CD4-positive, alpha-beta T cell treated with Interleukin-6 at 100 ng/mL for 8 hours (primary cell): ENCODE data around the gene DNAAF3.
"Not testable (repeated sequence)": the region's sequence is repeated elsewhere in the genome, so short reads cannot be mapped to it uniquely, and the experiment has no call there.

Experiments
- DNase-seq: peaks from one replicate; pipeline ENCODE4 v3.0.0-alpha.2; 2020; ENCODE audit warnings: mixed read lengths, low spot score

DNAAF3 gene

GRCh38 chr19:55175117-55175867 is 8.9 kb upstream of the DNAAF3 start:
- DNase-seq: no peak

- no peak for DNase-seq
Measured at GRCh38 chr19:55174425-55175116, 8.2 kb upstream of the DNAAF3 start.

- no peak for DNase-seq
Measured at GRCh38 chr19:55173714-55174409, 7.4 kb upstream of the DNAAF3 start.

- DNase-seq: no peak
Measured at GRCh38 chr19:55173186-55173713, 6.8 kb upstream of the DNAAF3 start.

GRCh38 chr19:55172741-55173140 is 6.3 kb upstream of the DNAAF3 start:
- no peak for DNase-seq

GRCh38 chr19:55172318-55172717 is 5.9 kb upstream of the DNAAF3 start:
- DNase-seq: not testable (repeated sequence)

- no peak for DNase-seq
Measured at GRCh38 chr19:55171440-55171839, 5.0 kb upstream of the DNAAF3 start.

- no peak for DNase-seq
Measured at GRCh38 chr19:55169136-55169535, 2.7 kb upstream of the DNAAF3 start.

GRCh38 chr19:55165952-55166529 is 372 bp downstream of the DNAAF3 start:
- DNase-seq: no peak

- DNase-seq: no peak
Measured at GRCh38 chr19:55161571-55162322, 4.7 kb downstream of the DNAAF3 start.

GRCh38 chr19:55160986-55161365 is 5.4 kb downstream of the DNAAF3 start:
- DNase-seq: no peak

GRCh38 chr19:55160128-55160985 is 6.1 kb downstream of the DNAAF3 start:
- peak; percentile 76 for DNase-seq

- no peak for DNase-seq
Measured at GRCh38 chr19:55158848-55159749, 7.3 kb downstream of the DNAAF3 start.

- no peak for DNase-seq
Measured at GRCh38 chr19:55158423-55158822, 8.0 kb downstream of the DNAAF3 start.

GRCh38 chr19:55157064-55157908 is 9.1 kb downstream of the DNAAF3 start, which contains the start of gene TNNI3:
Gene TNNI3 (minus strand): TSS chr19:55157732. CDS start chr19:55157589, 143 bp downstream.
- DNase-seq: no peak

- DNase-seq: no peak
Measured at GRCh38 chr19:55156202-55157063, 10.0 kb downstream of the DNAAF3 start.

GRCh38 chr19:55155784-55156183 is 10.6 kb downstream of the DNAAF3 start:
- not testable (repeated sequence) for DNase-seq
